Astrocyte (in vitro differentiated cells and primary cell): ENCODE results near the gene TBC1D16. TPM values are rescaled to one million over a fixed set of nuclear protein-coding genes. Genes with fewer than 3 reads are reported as not detected.

Source experiments
- DNase-seq: peaks from one replicate; pipeline ENCODE4 v3.0.0-alpha.2; 2010; ENCODE audit warnings: low read depth
- FAIRE-seq: peaks from 2 replicates; lab custom pipeline; 2011; peaks lifted over from hg19 to GRCh38; lab: Jason Lieb, UNC
- H2AFZ ChIP-seq: 2 replicates; pipeline ENCODE4 v1.6.0; 2012; ENCODE audit warnings: low read depth, low read length, inconsistent platforms
- H3K27ac ChIP-seq: 2 replicates; pipeline ENCODE4 v1.5.1; 2011; ENCODE audit warnings: low read depth, low read length, inconsistent platforms
- H3K27me3 ChIP-seq: 2 replicates; pipeline ENCODE4 v1.6.0; 2011; ENCODE audit warnings: low read length, inconsistent platforms; ENCODE audit not compliant: insufficient read depth
- H3K36me3 ChIP-seq: 2 replicates; pipeline ENCODE4 v1.5.1; 2011; ENCODE audit warnings: low read length, inconsistent platforms; ENCODE audit not compliant: insufficient read depth
- H3K4me1 ChIP-seq: 2 replicates; pipeline ENCODE4 v1.5.1; 2011; ENCODE audit warnings: low read length, inconsistent platforms; ENCODE audit not compliant: insufficient read depth
- H3K4me2 ChIP-seq: 2 replicates; pipeline ENCODE4 v1.6.0; 2012; ENCODE audit warnings: low read length, inconsistent platforms
- H3K4me3 ChIP-seq: 2 replicates; pipeline ENCODE4 v1.5.1; 2011; ENCODE audit warnings: low read depth, mild to moderate bottlenecking, low read length, inconsistent platforms; ENCODE audit not compliant: insufficient read depth
- H3K79me2 ChIP-seq: 2 replicates; pipeline ENCODE4 v1.6.0; 2012; ENCODE audit warnings: mild to moderate bottlenecking, low read length, inconsistent platforms; ENCODE audit not compliant: insufficient read depth
- H3K9ac ChIP-seq: 2 replicates; pipeline ENCODE4 v1.6.0; 2012; ENCODE audit warnings: mild to moderate bottlenecking, low read length, inconsistent platforms
- H3K9me3 ChIP-seq: 2 replicates; pipeline ENCODE4 v1.5.1; 2012; ENCODE audit warnings: low read depth, mild to moderate bottlenecking, low read length, inconsistent platforms; ENCODE audit not compliant: insufficient read depth
- H4K20me1 ChIP-seq: 2 replicates; pipeline ENCODE4 v1.6.0; 2012; ENCODE audit warnings: low read length, inconsistent platforms; ENCODE audit not compliant: insufficient read depth
- H3K27ac Mint-ChIP-seq: one replicate; pipeline ENCODE4 v1.8.0; 2021; ENCODE audit warnings: mild to moderate bottlenecking, mixed read lengths; ENCODE audit not compliant: unreplicated experiment
- H3K27me3 Mint-ChIP-seq: one replicate; pipeline ENCODE4 v1.8.0; 2021; ENCODE audit warnings: low read depth, mixed read lengths; ENCODE audit not compliant: unreplicated experiment
- H3K36me3 Mint-ChIP-seq: one replicate; pipeline ENCODE4 v1.8.0; 2021; ENCODE audit warnings: low read depth, mixed read lengths; ENCODE audit not compliant: unreplicated experiment
- H3K4me1 Mint-ChIP-seq: one replicate; pipeline ENCODE4 v1.8.0; 2021; ENCODE audit warnings: low read depth, mixed read lengths; ENCODE audit not compliant: unreplicated experiment
- H3K4me3 Mint-ChIP-seq: one replicate; pipeline ENCODE4 v1.8.0; 2021; ENCODE audit warnings: mild to moderate bottlenecking, moderate library complexity, mixed read lengths; ENCODE audit not compliant: unreplicated experiment
- H3K9me3 Mint-ChIP-seq: one replicate; pipeline ENCODE4 v1.8.0; 2021; ENCODE audit warnings: mild to moderate bottlenecking, mixed read lengths; ENCODE audit not compliant: unreplicated experiment
- CTCF ChIP-seq: IDR thresholded peaks from 2 replicates; pipeline ENCODE4 v1.5.1; 2011; ENCODE audit warnings: low read depth, mild to moderate bottlenecking, inconsistent platforms, low read length, moderate library complexity; ENCODE audit not compliant: insufficient read depth
- EZH2 ChIP-seq: IDR thresholded peaks from 2 replicates; pipeline ENCODE4 v1.6.1; 2012; ENCODE audit warnings: mild to moderate bottlenecking, low read length, inconsistent platforms; ENCODE audit not compliant: insufficient read depth
- total RNA-seq: library from RNA; stranded (reverse); gene quantifications from 2 replicates; pipeline ENCODE4 v1.2.1, GENCODE V29; 2021

Gene TBC1D16
- total RNA-seq, 1 donor from 2014 or later, result 37.6 TPM

- Mint-ChIP-seq H3K9me3 (no peaks in the 10 kb centered on the region), H3K27ac (no peak overlapping the region), H3K36me3 (no peaks in the 10 kb centered on the region), H3K27me3 (peaks cover 4% of the 10 kb centered on the region), H3K4me3 (no peak overlapping the region), H3K4me1 (peaks cover 3% of the 10 kb centered on the region)
- H3K27me3 ChIP-seq, result no peaks in the 10 kb centered on the region
- no peak overlapping the region for H3K9ac ChIP-seq
- no peak overlapping the region for H3K4me2 ChIP-seq
- H3K27ac ChIP-seq, result no peak overlapping the region
- no peaks in the 10 kb centered on the region for H4K20me1 ChIP-seq
- H3K9me3 ChIP-seq, result no peaks in the 10 kb centered on the region
- no peak overlapping the region for H3K4me3 ChIP-seq
- DNase-seq, result no peak
- no peak overlapping the region for H2AFZ ChIP-seq
- H3K36me3 ChIP-seq, result no peaks in the 10 kb centered on the region
- H3K4me1 ChIP-seq, result no peaks in the 10 kb centered on the region
- no peak for TF ChIP-seq CTCF
- TF ChIP-seq EZH2, result no peak
- FAIRE-seq, result no peak
- H3K79me2 ChIP-seq, result no peaks in the 10 kb centered on the region
These were observed 22.8 kb upstream of the TBC1D16 start for GRCh38 chr17:80058311-80058955.

GRCh38 chr17:80055597-80055996, 19.9 kb upstream of the TBC1D16 start:
- Histone ChIP-seq H2AFZ (no peak overlapping the region), H3K27me3 (no peaks in the 10 kb centered on the region), H3K9ac (no peak overlapping the region), H3K4me1 (no peaks in the 10 kb centered on the region), H3K27ac (no peak overlapping the region), H3K4me2 (no peak overlapping the region), H3K4me3 (no peak overlapping the region), H3K79me2 (no peaks in the 10 kb centered on the region), H4K20me1 (no peaks in the 10 kb centered on the region), H3K36me3 (no peaks in the 10 kb centered on the region), H3K9me3 (no peaks in the 10 kb centered on the region)
- no peak for TF ChIP-seq EZH2
- no peak for TF ChIP-seq CTCF
- Mint-ChIP-seq H3K9me3 (no peaks in the 10 kb centered on the region), H3K4me3 (no peak overlapping the region), H3K27ac (no peak overlapping the region), H3K36me3 (peaks cover 8% of the 10 kb centered on the region), H3K27me3 (peaks cover 4% of the 10 kb centered on the region), H3K4me1 (peaks cover 3% of the 10 kb centered on the region)
- DNase-seq, result no peak
- FAIRE-seq, result no peak

GRCh38 chr17:80053102-80053501, 17.4 kb upstream of the TBC1D16 start:
- no peak for FAIRE-seq
- Histone ChIP-seq H3K9me3 (no peaks in the 10 kb centered on the region), H4K20me1 (no peaks in the 10 kb centered on the region), H2AFZ (no peak overlapping the region), H3K9ac (no peak overlapping the region), H3K27ac (no peak overlapping the region), H3K79me2 (no peaks in the 10 kb centered on the region), H3K27me3 (no peaks in the 10 kb centered on the region), H3K4me3 (no peak overlapping the region), H3K4me1 (no peaks in the 10 kb centered on the region), H3K36me3 (no peaks in the 10 kb centered on the region), H3K4me2 (no peak overlapping the region)
- H3K4me3 Mint-ChIP-seq, result no peak overlapping the region
- no peaks in the 10 kb centered on the region for H3K9me3 Mint-ChIP-seq
- H3K27me3 Mint-ChIP-seq, result peaks cover 3% of the 10 kb centered on the region
- DNase-seq, result no peak
- peaks cover 10% of the 10 kb centered on the region for H3K36me3 Mint-ChIP-seq
- no peaks in the 10 kb centered on the region for H3K4me1 Mint-ChIP-seq
- no peak for TF ChIP-seq CTCF
- no peak for TF ChIP-seq EZH2
- H3K27ac Mint-ChIP-seq, result no peak overlapping the region
